ENCODE results near the gene PDLIM5.

Gene PDLIM5

GRCh38 chr4:94551643-94552564 is 100.2 kb downstream of the PDLIM5 start:
- no peak for TF ChIP-seq FOXP2 (optimal IDR thresholded peaks at IDR 0.05; ENCODE audit: borderline replicate concordance, extremely low read depth, extremely low read length, insufficient read depth)
- TF ChIP-seq TAF1 (IDR thresholded peaks at IDR 0.05; ENCODE audit: borderline replicate concordance, insufficient read depth, low read length), result no peak
- TF ChIP-seq SIN3A (IDR thresholded peaks at IDR 0.05; ENCODE audit: borderline replicate concordance, insufficient read depth, low read length), result no peak
- no peak for TF ChIP-seq POLR2AphosphoS5 (IDR thresholded peaks at IDR 0.05; ENCODE audit: low read depth, low read length)
- TF ChIP-seq REST (IDR thresholded peaks at IDR 0.05; ENCODE audit: insufficient read depth in 1 of 2, low read depth in 2 of 2, low read length in 2 of 2), result no peak

- no peak for TF ChIP-seq FOXP2 (optimal IDR thresholded peaks at IDR 0.05; ENCODE audit: borderline replicate concordance, extremely low read depth, extremely low read length, insufficient read depth)
- TF ChIP-seq SIN3A (IDR thresholded peaks at IDR 0.05; ENCODE audit: borderline replicate concordance, insufficient read depth, low read length), result no peak
- no peak for TF ChIP-seq POLR2AphosphoS5 (IDR thresholded peaks at IDR 0.05; ENCODE audit: low read depth, low read length)
- TF ChIP-seq REST (IDR thresholded peaks at IDR 0.05; ENCODE audit: insufficient read depth in 1 of 2, low read depth in 2 of 2, low read length in 2 of 2), result no peak
- no peak for TF ChIP-seq TAF1 (IDR thresholded peaks at IDR 0.05; ENCODE audit: borderline replicate concordance, insufficient read depth, low read length)
Observed at GRCh38 chr4:94558392-94558904, 106.7 kb downstream of the PDLIM5 start.

GRCh38 chr4:94559351-94559806 is 107.6 kb downstream of the PDLIM5 start:
- no peak for TF ChIP-seq TAF1 (IDR thresholded peaks at IDR 0.05; ENCODE audit: borderline replicate concordance, insufficient read depth, low read length)
- TF ChIP-seq SIN3A (IDR thresholded peaks at IDR 0.05; ENCODE audit: borderline replicate concordance, insufficient read depth, low read length), result no peak

GRCh38 chr4:94561249-94562024 is 109.7 kb downstream of the PDLIM5 start:
- TF ChIP-seq TAF1 (IDR thresholded peaks at IDR 0.05; ENCODE audit: borderline replicate concordance, insufficient read depth, low read length) (peak; percentile 33; the same call in 1 of the 2 replicates), POLR2AphosphoS5 (IDR thresholded peaks at IDR 0.05; ENCODE audit: low read depth, low read length) (no peak; the same call in 1 of the 2 replicates), FOXP2 (optimal IDR thresholded peaks at IDR 0.05; ENCODE audit: borderline replicate concordance, extremely low read depth, extremely low read length, insufficient read depth) (no peak), SIN3A (IDR thresholded peaks at IDR 0.05; ENCODE audit: borderline replicate concordance, insufficient read depth, low read length) (no peak), REST (IDR thresholded peaks at IDR 0.05; ENCODE audit: insufficient read depth in 1 of 2, low read depth in 2 of 2, low read length in 2 of 2) (no peak)

- TF ChIP-seq REST (IDR thresholded peaks at IDR 0.05; ENCODE audit: insufficient read depth in 1 of 2, low read depth in 2 of 2, low read length in 2 of 2) (no peak), TAF1 (IDR thresholded peaks at IDR 0.05; ENCODE audit: borderline replicate concordance, insufficient read depth, low read length) (no peak), SIN3A (IDR thresholded peaks at IDR 0.05; ENCODE audit: borderline replicate concordance, insufficient read depth, low read length) (no peak), POLR2AphosphoS5 (IDR thresholded peaks at IDR 0.05; ENCODE audit: low read depth, low read length) (no peak), FOXP2 (optimal IDR thresholded peaks at IDR 0.05; ENCODE audit: borderline replicate concordance, extremely low read depth, extremely low read length, insufficient read depth) (no peak)
Observed at GRCh38 chr4:94562285-94562684, 110.5 kb downstream of the PDLIM5 start.
